ENCODE results near the gene GLT8D1.
"Not testable (repeated sequence)": the region's sequence is repeated elsewhere in the genome, so short reads cannot be mapped to it uniquely, and the experiment has no call there.

The GLT8D1 gene

DNA sequence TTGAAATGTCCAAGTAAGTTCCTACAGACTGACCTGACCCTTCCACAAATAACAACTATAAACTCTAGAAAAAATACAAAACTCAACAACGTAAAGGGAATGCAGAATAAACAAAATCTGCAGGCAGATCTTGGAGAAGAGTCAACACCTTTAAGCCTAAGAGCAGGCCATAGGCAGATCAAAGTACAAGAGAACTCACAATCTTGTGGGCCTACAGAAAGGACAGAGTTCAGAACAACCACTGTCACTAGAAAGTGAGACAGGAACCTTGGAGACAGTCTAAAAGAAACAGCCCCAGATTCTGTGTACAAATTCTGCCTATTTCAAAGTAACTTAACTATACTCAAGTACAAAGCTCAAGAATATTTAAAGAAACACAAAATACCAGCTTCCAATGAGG lies 34.1 kb upstream of the GLT8D1 start:
- DNase-seq (ENCODE audit: low spot score), result no peak
- in situ Hi-C loops (cut with MboI; ENCODE audit: low pct_unique_long_range_greater_than_20kb, low sequenced_read_pairs, unreplicated experiment), result no loop called here
- TF ChIP-seq, protein P1, sequence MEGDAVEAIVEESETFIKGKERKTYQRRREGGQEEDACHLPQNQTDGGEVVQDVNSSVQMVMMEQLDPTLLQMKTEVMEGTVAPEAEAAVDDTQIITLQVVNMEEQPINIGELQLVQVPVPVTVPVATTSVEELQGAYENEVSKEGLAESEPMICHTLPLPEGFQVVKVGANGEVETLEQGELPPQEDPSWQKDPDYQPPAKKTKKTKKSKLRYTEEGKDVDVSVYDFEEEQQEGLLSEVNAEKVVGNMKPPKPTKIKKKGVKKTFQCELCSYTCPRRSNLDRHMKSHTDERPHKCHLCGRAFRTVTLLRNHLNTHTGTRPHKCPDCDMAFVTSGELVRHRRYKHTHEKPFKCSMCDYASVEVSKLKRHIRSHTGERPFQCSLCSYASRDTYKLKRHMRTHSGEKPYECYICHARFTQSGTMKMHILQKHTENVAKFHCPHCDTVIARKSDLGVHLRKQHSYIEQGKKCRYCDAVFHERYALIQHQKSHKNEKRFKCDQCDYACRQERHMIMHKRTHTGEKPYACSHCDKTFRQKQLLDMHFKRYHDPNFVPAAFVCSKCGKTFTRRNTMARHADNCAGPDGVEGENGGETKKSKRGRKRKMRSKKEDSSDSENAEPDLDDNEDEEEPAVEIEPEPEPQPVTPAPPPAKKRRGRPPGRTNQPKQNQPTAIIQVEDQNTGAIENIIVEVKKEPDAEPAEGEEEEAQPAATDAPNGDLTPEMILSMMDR (IDR thresholded peaks at IDR 0.05; ENCODE audit: extremely low read depth, insufficient read depth, missing control alignments), result no peak

DNA sequence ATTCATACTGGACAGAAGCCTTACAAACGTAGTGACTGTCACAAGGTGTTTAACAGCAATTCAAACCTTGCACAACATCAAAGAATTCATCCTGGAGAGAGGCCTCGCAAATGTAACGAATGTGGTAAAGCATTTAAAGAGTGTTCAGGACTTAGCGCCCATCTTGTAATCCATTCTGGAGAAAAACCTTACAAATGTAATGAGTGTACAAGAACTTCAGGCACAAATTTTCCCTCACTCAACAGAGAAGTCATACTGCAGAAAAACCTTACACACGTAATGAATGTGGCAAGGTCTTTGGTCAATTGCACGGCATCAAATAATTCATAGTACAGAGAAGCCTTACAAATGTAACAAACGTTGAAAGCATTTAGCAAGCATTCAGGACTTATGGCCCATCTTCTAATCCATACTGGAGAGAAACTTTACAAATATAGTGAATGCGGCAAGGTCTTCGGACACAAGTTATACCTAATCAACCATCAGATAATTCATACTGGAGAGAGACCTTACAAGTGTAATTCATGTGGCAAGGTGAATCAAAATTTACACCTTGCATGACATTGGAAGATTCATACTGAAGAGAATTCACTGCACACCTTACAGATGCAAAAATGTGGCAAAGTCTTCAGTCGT lies 27.8 kb upstream of the GLT8D1 start:
- TF ChIP-seq, protein P1 (IDR thresholded peaks at IDR 0.05; ENCODE audit: extremely low read depth, insufficient read depth, missing control alignments), result no peak
- in situ Hi-C loops (cut with MboI; ENCODE audit: low pct_unique_long_range_greater_than_20kb, low sequenced_read_pairs, unreplicated experiment), result no loop called here
- no peak for DNase-seq (ENCODE audit: low spot score)

DNA sequence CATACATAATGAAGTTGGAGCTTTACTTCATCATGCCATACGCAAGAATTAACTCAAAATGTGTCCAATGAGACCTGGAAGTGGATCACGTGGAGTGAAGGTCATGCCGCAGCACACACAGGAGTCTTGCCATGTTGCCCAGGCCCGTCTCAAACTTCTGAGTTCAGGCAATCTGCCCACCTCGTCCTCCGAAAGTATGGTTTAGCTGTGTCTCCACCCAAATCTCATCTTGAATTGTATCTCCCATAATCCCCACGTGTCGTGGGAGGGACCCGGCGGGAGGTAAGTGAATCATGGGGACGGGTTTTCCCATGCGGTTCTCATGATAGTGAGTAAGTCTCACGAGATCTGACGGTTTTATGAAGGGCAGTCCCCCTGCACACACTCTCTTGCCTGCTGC lies 26.0 kb upstream of the GLT8D1 start:
- no peak for DNase-seq (ENCODE audit: low spot score)
- TF ChIP-seq, protein P1 (IDR thresholded peaks at IDR 0.05; ENCODE audit: extremely low read depth, insufficient read depth, missing control alignments), result no peak
- in situ Hi-C loops (cut with MboI; ENCODE audit: low pct_unique_long_range_greater_than_20kb, low sequenced_read_pairs, unreplicated experiment), result no loop called here

DNA sequence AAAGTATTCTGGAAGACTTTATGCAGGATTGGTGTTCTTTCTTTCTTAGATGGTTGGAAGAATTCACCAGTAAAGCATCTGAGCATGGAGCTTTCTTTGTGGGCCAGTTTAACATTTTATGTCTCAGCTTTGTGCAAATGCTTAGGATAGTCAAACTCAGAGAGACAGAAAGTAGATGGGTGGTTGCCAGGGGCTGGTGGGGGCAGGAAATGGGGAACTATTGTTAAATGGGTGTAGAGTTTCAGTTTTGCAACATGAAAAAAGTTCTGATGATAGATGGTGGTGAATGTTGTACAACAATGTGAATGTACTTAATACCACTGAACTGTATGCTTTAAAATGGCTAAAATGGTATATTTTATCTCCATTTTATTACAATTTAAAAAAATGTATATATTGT lies 25.1 kb upstream of the GLT8D1 start:
- in situ Hi-C loops (cut with MboI; ENCODE audit: low pct_unique_long_range_greater_than_20kb, low sequenced_read_pairs, unreplicated experiment), result no loop called here
- TF ChIP-seq, protein P1 (IDR thresholded peaks at IDR 0.05; ENCODE audit: extremely low read depth, insufficient read depth, missing control alignments), result no peak

DNA sequence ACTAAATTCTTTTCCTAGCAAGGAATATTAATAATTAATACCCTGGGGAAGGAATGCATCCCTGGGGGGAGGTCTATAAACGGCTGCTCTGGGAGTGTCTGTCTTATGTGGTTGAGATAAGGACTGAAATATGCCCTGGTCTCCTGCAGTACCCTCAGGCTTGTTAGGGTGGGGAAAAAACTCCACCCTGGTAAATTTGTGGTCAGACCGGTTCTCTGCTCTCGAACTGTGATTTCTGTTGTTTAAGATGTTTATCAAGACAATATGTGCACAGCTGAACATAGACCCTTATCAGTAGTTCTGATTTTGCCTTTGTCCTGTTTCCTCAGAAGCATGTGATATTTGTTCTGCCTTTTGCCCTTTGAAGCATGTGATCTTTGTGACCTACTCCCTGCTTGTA lies 23.2 kb upstream of the GLT8D1 start:
- DNase-seq (ENCODE audit: low spot score); in situ Hi-C loops (cut with MboI; ENCODE audit: low pct_unique_long_range_greater_than_20kb, low sequenced_read_pairs, unreplicated experiment): not testable (repeated sequence)

More for the DNA sequence above, 25.1 kb upstream of the GLT8D1 start:
- DNase-seq (ENCODE audit: low spot score), result no peak

DNA sequence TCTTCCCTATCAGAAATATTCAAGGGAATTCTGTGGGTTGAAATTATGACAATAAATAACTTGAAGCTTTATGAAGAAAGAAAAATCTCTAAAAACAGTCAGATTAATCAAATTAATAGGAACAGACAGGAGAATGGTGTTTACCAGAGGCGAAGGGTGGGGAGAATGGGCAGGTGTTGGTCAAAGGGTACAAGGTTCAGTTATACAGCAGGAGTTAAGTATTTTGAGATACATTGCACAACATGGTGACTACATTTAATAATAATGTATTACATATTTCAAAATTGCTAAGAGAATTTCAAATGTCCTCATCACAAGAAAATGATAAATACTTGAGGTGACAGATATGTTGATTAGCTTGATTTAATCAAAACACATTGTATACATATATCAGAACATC lies 18.9 kb upstream of the GLT8D1 start:
- in situ Hi-C loops (cut with MboI; ENCODE audit: low pct_unique_long_range_greater_than_20kb, low sequenced_read_pairs, unreplicated experiment), result no loop called here
- no peak for DNase-seq (ENCODE audit: low spot score)
- TF ChIP-seq, protein P1 (IDR thresholded peaks at IDR 0.05; ENCODE audit: extremely low read depth, insufficient read depth, missing control alignments), result no peak

DNA sequence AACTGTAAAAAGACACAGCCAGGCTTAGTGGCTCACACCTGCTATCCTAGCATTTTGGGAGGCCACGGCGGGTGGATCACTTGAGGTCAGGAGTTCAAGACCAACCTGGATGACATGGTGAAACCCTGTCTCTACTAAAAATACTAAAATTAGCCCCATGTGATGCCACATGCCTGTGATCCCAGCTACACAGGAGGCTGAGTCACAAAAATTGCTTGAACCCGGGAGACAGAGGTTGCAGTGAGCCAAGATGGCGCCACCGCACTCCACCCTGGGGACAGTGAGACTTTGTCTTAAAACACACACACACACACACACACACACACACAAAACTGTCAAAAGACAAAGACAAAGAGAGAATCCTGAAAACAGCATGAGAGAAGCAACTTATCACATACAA lies 18.3 kb upstream of the GLT8D1 start:
- DNase-seq (ENCODE audit: low spot score), result no peak
- TF ChIP-seq, protein P1 (IDR thresholded peaks at IDR 0.05; ENCODE audit: extremely low read depth, insufficient read depth, missing control alignments), result no peak

More for the DNA sequence above, 18.3 kb upstream of the GLT8D1 start:
- in situ Hi-C loops (cut with MboI; ENCODE audit: low pct_unique_long_range_greater_than_20kb, low sequenced_read_pairs, unreplicated experiment), result no loop called here
